GM12878 (cell line): ENCODE measurements around the gene GZMM. TPM values are rescaled to one million over a fixed set of nuclear protein-coding genes. Genes with fewer than 3 reads are reported as not detected.

Experiments used
- BCLAF1 ChIP-seq: fragments of 450-650 bp; IDR thresholded peaks from 2 replicates; pipeline ENCODE4 v1.6.1; 2017; ENCODE audit warnings: antibody characterized with exemption, mild to moderate bottlenecking, moderate library complexity
- JUNB ChIP-seq: IDR thresholded peaks from 2 replicates; pipeline ENCODE4 v1.6.1; 2016; ENCODE audit warnings: antibody characterized with exemption, mild to moderate bottlenecking
- MEF2A ChIP-seq: IDR thresholded peaks from 2 replicates; pipeline ENCODE4 v1.6.1; 2011; ENCODE audit warnings: low read depth, mild to moderate bottlenecking, low read length, moderate library complexity; ENCODE audit not compliant: insufficient read depth
- MTA2 ChIP-seq: fragments of 450-650 bp; IDR thresholded peaks from 2 replicates; pipeline ENCODE4 v1.6.1; 2016; ENCODE audit warnings: low read depth, mild to moderate bottlenecking, moderate library complexity
- MXI1 ChIP-seq: fragments of 150-350 bp; IDR thresholded peaks from 2 replicates; pipeline ENCODE4 v1.6.1; 2011; ENCODE audit warnings: low read depth, mild to moderate bottlenecking, inconsistent platforms, low read length, improper control_type of control experiment
- NFIC ChIP-seq: IDR thresholded peaks from 2 replicates; pipeline ENCODE4 v1.6.1; 2012; ENCODE audit warnings: low read depth, mild to moderate bottlenecking, inconsistent platforms, low read length, moderate library complexity
- PAX8 ChIP-seq: fragments of 450-650 bp; IDR thresholded peaks from 2 replicates; pipeline ENCODE4 v1.6.1; 2017; ENCODE audit warnings: mild to moderate bottlenecking, moderate library complexity
- PRDM15 ChIP-seq: fragments of 450-650 bp; formaldehyde crosslinking; IDR thresholded peaks from 2 replicates; pipeline ENCODE4 v1.4.0; 2020; ENCODE audit warnings: mild to moderate bottlenecking, moderate library complexity
- RB1 ChIP-seq: fragments of 450-650 bp; formaldehyde crosslinking; IDR thresholded peaks from 2 replicates; pipeline ENCODE4 v1.6.1; 2017; ENCODE audit warnings: mild to moderate bottlenecking, borderline replicate concordance
- SIN3A ChIP-seq: IDR thresholded peaks from 2 replicates; pipeline ENCODE4 v1.6.1; 2012; ENCODE audit warnings: low read depth, low read length, improper control_type of control experiment
- SIX5 ChIP-seq: IDR thresholded peaks from 2 replicates; pipeline ENCODE4 v1.6.1; 2011; ENCODE audit warnings: mild to moderate bottlenecking, low read depth, low read length, moderate library complexity; ENCODE audit not compliant: severe bottlenecking
- TBL1XR1 ChIP-seq: IDR thresholded peaks from 2 replicates; pipeline ENCODE4 v1.6.1; 2012; ENCODE audit warnings: low read depth, low read length, improper control_type of control experiment
- ZNF687 ChIP-seq: fragments of 450-650 bp; IDR thresholded peaks from 2 replicates; pipeline ENCODE4 v1.6.1; 2017; ENCODE audit warnings: mild to moderate bottlenecking, moderate library complexity
- polyA plus RNA-seq, 11 experiments: library from polyadenylated mRNA; depleted of rRNA in 4 of 11; unstranded in 6 of 11; stranded (reverse) in 5 of 11; fragments of >200 nt; fragmentation: Nextera tagmentation in 4 of 11; fragmentation: Illumina TruSeq in 1 of 11; extraction: Ambion mirVana in 4 of 11; extraction: Trizol in 1 of 11; gene quantifications; 1 replicate in 1 of 11; 2 replicates in 10 of 11; pipeline versions ENCODE4 v1.2.1 to v1.2.3, GENCODE V29; 2011 to 2016; ENCODE audit warnings: inconsistent platforms in 2 of 11, missing spikeins in 2 of 11, low read depth in 1 of 11
- total RNA-seq, 4 experiments: library from RNA; depleted of rRNA in 3 of 4; stranded (reverse); fragments of >200 nt in 3 of 4; fragmentation: Illumina TruSeq in 1 of 4; extraction: Trizol in 1 of 4; gene quantifications; 2 replicates each; pipeline versions ENCODE4 v1.2.1 to v1.2.3, GENCODE V29; 2013 to 2021
- TF ChIP-seq, protein P1 (sequence below): fragments of 450-650 bp; conservative IDR thresholded peaks from 2 replicates; pipeline ENCODE4 v1.6.1; 2017; ENCODE audit warnings: mild to moderate bottlenecking, moderate library complexity

The GZMM gene
- total and polyA plus RNA-seq, 10 of the 15 experiments (the other 5 are each of a cell fraction or from before 2014, with no cell fraction given) = 0.09 to 0.48 (median 0.23) TPM; not detected in 7

- no peak for TF ChIP-seq ZNF687
- TF ChIP-seq SIX5 = no peak
- no peak for TF ChIP-seq JUNB
- no peak for TF ChIP-seq MTA2
- no peak for TF ChIP-seq SIN3A
- TF ChIP-seq PAX8 = no peak
- no peak for TF ChIP-seq NFIC
- TF ChIP-seq TBL1XR1 = no peak
- TF ChIP-seq, protein P1, sequence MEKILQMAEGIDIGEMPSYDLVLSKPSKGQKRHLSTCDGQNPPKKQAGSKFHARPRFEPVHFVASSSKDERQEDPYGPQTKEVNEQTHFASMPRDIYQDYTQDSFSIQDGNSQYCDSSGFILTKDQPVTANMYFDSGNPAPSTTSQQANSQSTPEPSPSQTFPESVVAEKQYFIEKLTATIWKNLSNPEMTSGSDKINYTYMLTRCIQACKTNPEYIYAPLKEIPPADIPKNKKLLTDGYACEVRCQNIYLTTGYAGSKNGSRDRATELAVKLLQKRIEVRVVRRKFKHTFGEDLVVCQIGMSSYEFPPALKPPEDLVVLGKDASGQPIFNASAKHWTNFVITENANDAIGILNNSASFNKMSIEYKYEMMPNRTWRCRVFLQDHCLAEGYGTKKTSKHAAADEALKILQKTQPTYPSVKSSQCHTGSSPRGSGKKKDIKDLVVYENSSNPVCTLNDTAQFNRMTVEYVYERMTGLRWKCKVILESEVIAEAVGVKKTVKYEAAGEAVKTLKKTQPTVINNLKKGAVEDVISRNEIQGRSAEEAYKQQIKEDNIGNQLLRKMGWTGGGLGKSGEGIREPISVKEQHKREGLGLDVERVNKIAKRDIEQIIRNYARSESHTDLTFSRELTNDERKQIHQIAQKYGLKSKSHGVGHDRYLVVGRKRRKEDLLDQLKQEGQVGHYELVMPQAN = no peak
- TF ChIP-seq PRDM15 = no peak
- no peak for TF ChIP-seq MEF2A
- TF ChIP-seq RB1 = no peak
- no peak for TF ChIP-seq BCLAF1
- TF ChIP-seq MXI1 = no peak
- TF ChIP-seq, all 136 proteins: peak for 6
Observed at GRCh38 chr19:495402-496111, 48.3 kb upstream of the GZMM start (continued).
